ENCODE results near the gene NCEH1.

- no peak for TF ChIP-seq NR2C2 (CRISPR knock-in tag; IDR thresholded peaks at IDR 0.05)
- TF ChIP-seq NR2C2 (tag; IDR thresholded peaks at IDR 0.05): no peak
- no peak for TF ChIP-seq HDAC8 (tag; IDR thresholded peaks at IDR 0.05)
- TF ChIP-seq U2AF2 (optimal IDR thresholded peaks at IDR 0.05; ENCODE audit: low read depth, low read length): no peak
- TF ChIP-seq CTCF (IDR thresholded peaks at IDR 0.05 in 2 of 3, conservative IDR thresholded peaks at IDR 0.05 in 1 of 3; ENCODE audit: insufficient read depth in 2 of 3, low read depth in 1 of 3, low read length in 3 of 3): no peak
- no peak for TF ChIP-seq ZBTB34 (CRISPR knock-in tag; IDR thresholded peaks at IDR 0.05)
Observed at GRCh38 chr3:172580680-172581401, 130.0 kb downstream of the NCEH1 start.
